HG02588 (cell line): Measurements from ENCODE around the gene BCL2L15.
"Not testable (repeated sequence)": the region's sequence is repeated elsewhere in the genome, so short reads cannot be mapped to it uniquely, and the experiment has no call there.

ENCODE experiments used
- ATAC-seq: cut with Tn5 transposase; IDR thresholded peaks from one replicate; pipeline ENCODE4 v1.9.1; 2021; ENCODE audit warnings: mild to moderate bottlenecking, moderate library complexity; ENCODE audit not compliant: unreplicated experiment

BCL2L15 gene

GRCh38 chr1:113874012-113874879, 13.1 kb downstream of the BCL2L15 start:
- ATAC-seq, result peak; percentile 36

GRCh38 chr1:113872219-113872935, 15.0 kb downstream of the BCL2L15 start:
- ATAC-seq, result peak; percentile 16

GRCh38 chr1:113871597-113872113, 15.7 kb downstream of the BCL2L15 start, which contains the start of gene PTPN22:
PTPN22 (minus strand) TSS chr1:113871712.
- peak; percentile 92 for ATAC-seq

- ATAC-seq, result no peak
Measured at GRCh38 chr1:113870778-113871177, 16.6 kb downstream of the BCL2L15 start.

- no peak for ATAC-seq
Measured at GRCh38 chr1:113868387-113869083, 18.8 kb downstream of the BCL2L15 start.

- no peak for ATAC-seq
Measured at GRCh38 chr1:113861641-113862040, 25.7 kb downstream of the BCL2L15 start.

- no peak for ATAC-seq
Measured at GRCh38 chr1:113860891-113861290, 26.5 kb downstream of the BCL2L15 start.

- ATAC-seq, result peak; percentile 92
Measured at GRCh38 chr1:113859478-113860175, 27.8 kb downstream of the BCL2L15 start.

GRCh38 chr1:113858982-113859381, 28.4 kb downstream of the BCL2L15 start:
- no peak for ATAC-seq

- ATAC-seq, result no peak
Measured at GRCh38 chr1:113858418-113858817, 29.0 kb downstream of the BCL2L15 start.

GRCh38 chr1:113857776-113858175, 29.6 kb downstream of the BCL2L15 start:
- no peak for ATAC-seq

GRCh38 chr1:113856401-113856790, 31.0 kb downstream of the BCL2L15 start:
- ATAC-seq, result no peak

- no peak for ATAC-seq
Measured at GRCh38 chr1:113855630-113856400, 31.6 kb downstream of the BCL2L15 start.

GRCh38 chr1:113854234-113854633, 33.1 kb downstream of the BCL2L15 start:
- ATAC-seq, result no peak

- not testable (repeated sequence) for ATAC-seq
Measured at GRCh38 chr1:113852694-113853093, 34.7 kb downstream of the BCL2L15 start.

- no peak for ATAC-seq
Measured at GRCh38 chr1:113850127-113850796, 37.1 kb downstream of the BCL2L15 start.

- ATAC-seq, result no peak
Measured at GRCh38 chr1:113849072-113849471, 38.3 kb downstream of the BCL2L15 start.

- ATAC-seq, result no peak
Measured at GRCh38 chr1:113846391-113847035, 40.9 kb downstream of the BCL2L15 start.

- ATAC-seq, result no peak
Measured at GRCh38 chr1:113836534-113836933, 50.8 kb downstream of the BCL2L15 start.
